ENCODE results near the gene OGFOD1. TPM values are rescaled to one million over a fixed set of nuclear protein-coding genes. Genes with fewer than 3 reads are reported as not detected.

The OGFOD1 gene
- polyA plus RNA-seq, 3 donors = 8.2 to 37.9 (median 23.4) TPM

DNA sequence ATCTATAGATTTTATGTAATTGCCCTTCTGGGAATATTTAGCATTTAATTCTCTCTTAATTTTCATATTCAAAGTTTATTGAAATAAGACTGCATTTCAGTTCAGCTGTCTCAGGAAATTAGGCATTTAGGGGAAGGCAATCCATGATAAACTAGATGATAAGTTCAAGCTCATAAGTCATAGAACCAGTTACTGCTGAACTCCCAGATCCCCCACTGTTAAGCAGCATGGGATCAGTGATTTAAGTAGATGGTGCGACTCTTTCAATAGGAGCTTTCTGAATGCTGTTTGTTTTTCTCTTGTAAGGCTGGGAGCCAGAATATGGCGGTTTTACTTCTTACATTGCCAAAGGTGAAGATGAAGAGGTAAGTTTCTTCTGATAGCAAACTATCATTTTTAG, 23.8 kb downstream of the OGFOD1 start:
- intact Hi-C loops (cut with micrococcal nuclease) = no loop called here
- Histone ChIP-seq H3K4me1 (ENCODE audit: control insufficient read depth in 1 of 2, insufficient read depth in 2 of 2, low read length in 2 of 2) (no peaks in the 10 kb centered on the region), H3K9me3 (replicated peaks in 1 of 2; ENCODE audit: control insufficient read depth in 1 of 2, insufficient read depth in 1 of 2, low read length in 2 of 2) (no peaks in the 10 kb centered on the region), H3K27ac (ENCODE audit: low read depth in 1 of 2, low read length in 2 of 2) (no peak overlapping the region), H3K4me2 (replicated peaks; ENCODE audit: extremely low read depth, low read length, poor library complexity, severe bottlenecking) (no peak overlapping the region), H3K79me2 (ENCODE audit: insufficient read depth, low read length) (no peaks in the 10 kb centered on the region), H3K9ac (ENCODE audit: insufficient read depth, low read length, poor library complexity, severe bottlenecking) (no peak overlapping the region), H3K36me3 (replicated peaks in 1 of 2; ENCODE audit: control insufficient read depth in 1 of 2, insufficient read depth in 2 of 2, low read length in 2 of 2) (peaks cover 81 to 98% of the 10 kb centered on the region in 2 donors), H4K20me1 (ENCODE audit: insufficient read depth, low read length) (no peaks in the 10 kb centered on the region), H3K27me3 (ENCODE audit: control insufficient read depth in 2 of 2, insufficient read depth in 2 of 2, low read length in 2 of 2) (no peaks in the 10 kb centered on the region), H3K4me3 (replicated peaks in 1 of 3; ENCODE audit: low read depth in 2 of 3, low read length in 3 of 3) (no peak overlapping the region), H2AFZ (ENCODE audit: insufficient read depth, low read depth, low read length, poor library complexity, severe bottlenecking) (no peak overlapping the region)
- DNase-seq = no peak
- peaks cover 76 to 96% of the 10 kb centered on the region in 2 donors for H3K36me3 Mint-ChIP-seq
- no peak overlapping the region for H3K27ac Mint-ChIP-seq
- TF ChIP-seq CTCF (IDR thresholded peaks at IDR 0.05) = no peak
- H3K27me3 Mint-ChIP-seq (ENCODE audit: low read depth in 3 of 3) = no peaks in the 10 kb centered on the region
- H3K4me1 Mint-ChIP-seq = peaks cover 2% of the 10 kb centered on the region
- no peak overlapping the region for H3K4me3 Mint-ChIP-seq
- no CpG with 5 or more reads among the region's 2 CpGs for WGBS (ENCODE audit: insufficient coverage)
- no peaks in the 10 kb centered on the region for H3K9me3 Mint-ChIP-seq

DNA sequence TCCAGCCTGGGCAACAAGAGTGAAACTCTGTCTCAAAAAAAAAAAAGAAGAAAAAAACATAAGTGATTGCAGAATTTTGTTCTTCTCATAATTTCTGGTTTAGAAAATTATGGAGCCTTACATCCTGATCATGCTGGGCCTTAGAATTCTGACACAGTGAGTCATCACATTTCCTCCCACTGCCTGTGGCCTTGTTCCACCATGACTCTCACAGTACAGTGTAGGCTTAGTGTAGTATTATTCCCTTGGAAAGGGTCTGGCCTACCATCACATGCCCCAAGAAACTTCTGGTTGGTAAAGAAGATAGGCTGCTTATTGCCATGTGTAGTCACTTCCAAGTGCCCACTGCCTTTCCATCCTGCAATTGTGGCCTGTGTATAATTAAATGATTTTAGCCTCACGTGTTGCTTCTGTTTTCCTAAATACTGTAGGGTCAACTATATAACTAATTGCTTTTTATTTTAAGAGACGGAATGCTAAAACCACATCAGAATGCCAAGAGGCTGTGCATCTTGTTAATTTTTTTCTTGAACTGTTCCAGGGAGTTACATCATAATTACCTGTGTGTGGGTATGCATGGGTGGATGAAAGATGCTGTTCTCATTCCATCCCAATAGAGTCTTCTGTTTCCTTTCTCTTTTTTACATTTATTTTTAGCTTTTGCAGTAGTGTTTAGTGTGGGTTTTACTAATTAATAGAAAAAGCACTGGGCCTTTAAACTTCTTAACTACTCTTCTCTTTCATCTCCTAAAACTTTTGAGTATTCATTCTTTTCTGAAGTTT, 25.9 kb downstream of the OGFOD1 start:
- no peaks in the 10 kb centered on the region for H4K20me1 ChIP-seq (ENCODE audit: insufficient read depth, low read length)
- no CpG with 5 or more reads among the region's 2 CpGs for WGBS (ENCODE audit: insufficient coverage)
- H3K9me3 ChIP-seq (replicated peaks in 1 of 2; ENCODE audit: control insufficient read depth in 1 of 2, insufficient read depth in 1 of 2, low read length in 2 of 2) = no peaks in the 10 kb centered on the region
- no peak overlapping the region for H3K4me2 ChIP-seq (replicated peaks; ENCODE audit: extremely low read depth, low read length, poor library complexity, severe bottlenecking)
- H3K9me3 Mint-ChIP-seq = no peaks in the 10 kb centered on the region
- H3K4me1 Mint-ChIP-seq = peaks cover 2% of the 10 kb centered on the region
- no peaks in the 10 kb centered on the region for H3K79me2 ChIP-seq (ENCODE audit: insufficient read depth, low read length)
- H2AFZ ChIP-seq (ENCODE audit: insufficient read depth, low read depth, low read length, poor library complexity, severe bottlenecking) = no peak overlapping the region
- no peak overlapping the region for H3K27ac ChIP-seq (ENCODE audit: low read depth in 1 of 2, low read length in 2 of 2)
- peaks cover 68 to 84% of the 10 kb centered on the region in 2 donors for H3K36me3 Mint-ChIP-seq
- peaks cover 64 to 94% of the 10 kb centered on the region in 2 donors for H3K36me3 ChIP-seq (replicated peaks in 1 of 2; ENCODE audit: control insufficient read depth in 1 of 2, insufficient read depth in 2 of 2, low read length in 2 of 2)
- H3K4me3 Mint-ChIP-seq = no peak overlapping the region
- intact Hi-C loops (cut with micrococcal nuclease) = no loop called here
- no peak overlapping the region for H3K4me3 ChIP-seq (replicated peaks in 1 of 3; ENCODE audit: low read depth in 2 of 3, low read length in 3 of 3)
- no peaks in the 10 kb centered on the region for H3K27me3 ChIP-seq (ENCODE audit: control insufficient read depth in 2 of 2, insufficient read depth in 2 of 2, low read length in 2 of 2)
- H3K27me3 Mint-ChIP-seq (ENCODE audit: low read depth in 3 of 3) = no peaks in the 10 kb centered on the region
- peak overlapping the region in 1 of 7 donors; percentile 32 for H3K27ac Mint-ChIP-seq
- H3K4me1 ChIP-seq (ENCODE audit: control insufficient read depth in 1 of 2, insufficient read depth in 2 of 2, low read length in 2 of 2) = no peaks in the 10 kb centered on the region
- TF ChIP-seq CTCF (IDR thresholded peaks at IDR 0.05) = no peak
- no peak overlapping the region for H3K9ac ChIP-seq (ENCODE audit: insufficient read depth, low read length, poor library complexity, severe bottlenecking)
- no peak for DNase-seq

All from CD14-positive monocyte (primary cell).